ENCODE data around the gene E2F6. TPM values are rescaled to one million over a fixed set of nuclear protein-coding genes. Genes with fewer than 3 reads are reported as not detected.

The E2F6 gene
- total RNA-seq, 1 donor from 2014 or later, result 19.4 TPM

GRCh38 chr2:11512431-11512830 is 46.5 kb upstream of the E2F6 start:
- DNase-seq (ENCODE audit: extremely low spot score, unreplicated experiment), result no peak
- H3K9me3 Mint-ChIP-seq, result peaks cover 4% of the 10 kb centered on the region
- no peak overlapping the region for H3K4me3 Mint-ChIP-seq
- no peaks in the 10 kb centered on the region for H3K27me3 Mint-ChIP-seq
- H3K36me3 Mint-ChIP-seq, result no peaks in the 10 kb centered on the region
- peaks cover 50% of the 10 kb centered on the region for H3K4me1 Mint-ChIP-seq (ENCODE audit: unreplicated experiment)
- H3K27ac Mint-ChIP-seq, result no peak overlapping the region
- TF ChIP-seq, protein P1, sequence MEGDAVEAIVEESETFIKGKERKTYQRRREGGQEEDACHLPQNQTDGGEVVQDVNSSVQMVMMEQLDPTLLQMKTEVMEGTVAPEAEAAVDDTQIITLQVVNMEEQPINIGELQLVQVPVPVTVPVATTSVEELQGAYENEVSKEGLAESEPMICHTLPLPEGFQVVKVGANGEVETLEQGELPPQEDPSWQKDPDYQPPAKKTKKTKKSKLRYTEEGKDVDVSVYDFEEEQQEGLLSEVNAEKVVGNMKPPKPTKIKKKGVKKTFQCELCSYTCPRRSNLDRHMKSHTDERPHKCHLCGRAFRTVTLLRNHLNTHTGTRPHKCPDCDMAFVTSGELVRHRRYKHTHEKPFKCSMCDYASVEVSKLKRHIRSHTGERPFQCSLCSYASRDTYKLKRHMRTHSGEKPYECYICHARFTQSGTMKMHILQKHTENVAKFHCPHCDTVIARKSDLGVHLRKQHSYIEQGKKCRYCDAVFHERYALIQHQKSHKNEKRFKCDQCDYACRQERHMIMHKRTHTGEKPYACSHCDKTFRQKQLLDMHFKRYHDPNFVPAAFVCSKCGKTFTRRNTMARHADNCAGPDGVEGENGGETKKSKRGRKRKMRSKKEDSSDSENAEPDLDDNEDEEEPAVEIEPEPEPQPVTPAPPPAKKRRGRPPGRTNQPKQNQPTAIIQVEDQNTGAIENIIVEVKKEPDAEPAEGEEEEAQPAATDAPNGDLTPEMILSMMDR (conservative IDR thresholded peaks at IDR 0.05), result no peak

DNA sequence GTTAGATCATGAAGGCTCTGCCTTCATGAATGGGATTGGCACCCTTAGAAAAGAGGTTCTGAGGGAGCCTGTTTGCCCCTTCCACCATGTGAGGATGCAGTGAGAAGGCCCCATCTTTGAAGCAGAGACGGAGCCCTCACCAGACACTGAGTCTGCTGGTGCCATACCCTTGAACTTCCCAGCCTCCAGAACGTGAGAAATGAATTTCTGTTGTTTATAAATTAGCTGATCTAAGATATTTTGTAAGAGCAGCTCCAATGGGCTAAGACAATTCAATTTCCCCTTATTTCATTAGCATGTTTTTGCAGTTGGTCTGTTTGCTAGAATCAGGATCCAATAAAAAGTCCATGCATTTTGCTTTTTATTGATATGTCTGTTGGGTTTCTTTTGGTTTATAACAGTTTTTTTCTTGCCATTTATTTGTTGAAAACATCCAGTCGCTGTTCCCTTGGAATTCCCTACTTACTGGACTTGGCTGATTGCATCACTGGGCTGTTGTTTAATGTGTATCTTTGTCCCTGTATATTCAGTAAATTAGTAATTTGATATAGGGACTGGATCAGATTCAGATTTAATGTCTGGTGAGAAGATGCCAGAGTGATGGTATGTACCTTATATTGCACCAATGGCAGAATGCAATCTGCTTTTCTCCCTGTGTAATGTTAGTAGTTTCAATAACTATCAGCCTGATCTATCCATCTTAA is 43.8 kb upstream of the E2F6 start:
- Mint-ChIP-seq H3K4me3 (no peak overlapping the region), H3K27me3 (no peaks in the 10 kb centered on the region), H3K4me1 (ENCODE audit: unreplicated experiment) (peaks cover 47% of the 10 kb centered on the region), H3K9me3 (peaks cover 4% of the 10 kb centered on the region), H3K27ac (no peak overlapping the region), H3K36me3 (no peaks in the 10 kb centered on the region)
- TF ChIP-seq, protein P1 (conservative IDR thresholded peaks at IDR 0.05), result no peak
- no peak for DNase-seq (ENCODE audit: extremely low spot score, unreplicated experiment)

GRCh38 chr2:11508279-11508678 is 42.3 kb upstream of the E2F6 start:
- no peaks in the 10 kb centered on the region for H3K36me3 Mint-ChIP-seq

GRCh38 chr2:11507517-11507916 is 41.6 kb upstream of the E2F6 start:
- Mint-ChIP-seq H3K36me3 (peaks cover 3% of the 10 kb centered on the region), H3K27ac (no peak overlapping the region), H3K4me3 (no peak overlapping the region), H3K4me1 (ENCODE audit: unreplicated experiment) (peaks cover 30% of the 10 kb centered on the region), H3K27me3 (no peaks in the 10 kb centered on the region), H3K9me3 (no peaks in the 10 kb centered on the region)
- DNase-seq (ENCODE audit: extremely low spot score, unreplicated experiment), result no peak
- TF ChIP-seq, protein P1 (conservative IDR thresholded peaks at IDR 0.05), result no peak

More at GRCh38 chr2:11508279-11508678, 42.3 kb upstream of the E2F6 start:
- TF ChIP-seq, protein P1 (conservative IDR thresholded peaks at IDR 0.05), result no peak
- Mint-ChIP-seq H3K27ac (no peak overlapping the region), H3K4me1 (ENCODE audit: unreplicated experiment) (peaks cover 37% of the 10 kb centered on the region), H3K9me3 (no peaks in the 10 kb centered on the region), H3K4me3 (no peak overlapping the region), H3K27me3 (no peaks in the 10 kb centered on the region)
- DNase-seq (ENCODE audit: extremely low spot score, unreplicated experiment), result no peak

GRCh38 chr2:11506611-11506969 is 40.6 kb upstream of the E2F6 start:
- Mint-ChIP-seq H3K9me3 (no peaks in the 10 kb centered on the region), H3K4me3 (no peak overlapping the region), H3K36me3 (peaks cover 3% of the 10 kb centered on the region), H3K4me1 (ENCODE audit: unreplicated experiment) (peaks cover 21% of the 10 kb centered on the region), H3K27me3 (no peaks in the 10 kb centered on the region), H3K27ac (no peak overlapping the region)
- no peak for DNase-seq (ENCODE audit: extremely low spot score, unreplicated experiment)
- TF ChIP-seq, protein P1 (conservative IDR thresholded peaks at IDR 0.05), result no peak

Measured in type B pancreatic cell (in vitro differentiated cells).